ENCODE results near the gene CCS. TPM values are rescaled to one million over a fixed set of nuclear protein-coding genes. Genes with fewer than 3 reads are reported as not detected.

Gene CCS
- total and polyA plus RNA-seq, 9 of the 15 experiments (the other 6 are each of a cell fraction or from before 2014, with no cell fraction given): 1.1 to 46.6 (median 26.8) TPM

- TF ChIP-seq RERE (CRISPR knock-in tag; IDR thresholded peaks at IDR 0.05; ENCODE audit: borderline replicate concordance) (0 out of 2 replicates have a peak, but pooled peaks have one; percentile 20), DMBX1 (CRISPR knock-in tag; IDR thresholded peaks at IDR 0.05; ENCODE audit: borderline replicate concordance) (0 out of 2 replicates have a peak, but pooled peaks have one; percentile 54), ZNF431 (CRISPR knock-in tag; IDR thresholded peaks at IDR 0.05) (peak; percentile 65; the same call in 1 of the 2 replicates), CC2D1A (IDR thresholded peaks at IDR 0.05) (no peak), ZNF395 (CRISPR knock-in tag; IDR thresholded peaks at IDR 0.05) (peak; percentile 75), ERF (CRISPR knock-in tag; IDR thresholded peaks at IDR 0.05) (peak; percentile 55), ZC3H11A (IDR thresholded peaks at IDR 0.05; ENCODE audit: low read depth, low read length) (no peak), SAP30 (IDR thresholded peaks at IDR 0.05; ENCODE audit: borderline replicate concordance, insufficient read depth, low read depth, low read length, poor library complexity, severe bottlenecking) (peak; percentile 57), MYC (IDR thresholded peaks at IDR 0.05; ENCODE audit: low read depth, low read length) (peak; percentile 84), MYC (CRISPR knock-in tag; IDR thresholded peaks at IDR 0.05; ENCODE audit: borderline replicate concordance, low read depth) (no peak), ZEB2 (IDR thresholded peaks at IDR 0.05) (no peak), ZFP30 (CRISPR knock-in tag; IDR thresholded peaks at IDR 0.05; ENCODE audit: borderline replicate concordance) (no peak), ZBTB34 (CRISPR knock-in tag; IDR thresholded peaks at IDR 0.05) (no peak), TFAP4 (CRISPR knock-in tag; IDR thresholded peaks at IDR 0.05; ENCODE audit: borderline replicate concordance) (peak; percentile 80), ZNF384 (IDR thresholded peaks at IDR 0.05; ENCODE audit: low read depth, low read length) (no peak), PML (IDR thresholded peaks at IDR 0.05; ENCODE audit: low read length) (no peak), CREBBP (IDR thresholded peaks at IDR 0.05; ENCODE audit: low read depth, low read length) (no peak), ARID2 (IDR thresholded peaks at IDR 0.05) (no peak)
Observed at GRCh38 chr11:66568124-66568916, 24.7 kb upstream of the CCS start, which contains the start of gene CTSF (continued).
